WI38 (cell line): ENCODE results near the gene COL18A1.
"Not testable (repeated sequence)": the region's sequence is repeated elsewhere in the genome, so short reads cannot be mapped to it uniquely, and the experiment has no call there.

Experiments
- H3K4me3 ChIP-seq: 2 replicates; pipeline ENCODE4 v1.5.1; 2011; ENCODE audit warnings: low read depth, mild to moderate bottlenecking, control low read depth, low read length
- CTCF ChIP-seq: IDR thresholded peaks from 2 replicates; pipeline ENCODE4 v1.5.1; 2012; ENCODE audit warnings: low read depth, mild to moderate bottlenecking, control low read depth, low read length

The COL18A1 gene

GRCh38 chr21:45439901-45440461 is 35.0 kb downstream of the COL18A1 start:
- TF ChIP-seq CTCF = no peak
- no peak overlapping the region for H3K4me3 ChIP-seq

GRCh38 chr21:45440736-45441350 is 35.9 kb downstream of the COL18A1 start:
- no peak for TF ChIP-seq CTCF
- H3K4me3 ChIP-seq = no peak overlapping the region

GRCh38 chr21:45441431-45442255 is 36.7 kb downstream of the COL18A1 start:
- no peak for TF ChIP-seq CTCF
- no peak overlapping the region for H3K4me3 ChIP-seq

- no peak overlapping the region for H3K4me3 ChIP-seq
- no peak for TF ChIP-seq CTCF
These were observed 37.3 kb downstream of the COL18A1 start for GRCh38 chr21:45442276-45442675.

- not testable (repeated sequence) for H3K4me3 ChIP-seq
These were observed 38.0 kb downstream of the COL18A1 start for GRCh38 chr21:45442686-45443594.

GRCh38 chr21:45443595-45444181 is 38.7 kb downstream of the COL18A1 start:
- TF ChIP-seq CTCF = no peak
- H3K4me3 ChIP-seq = no peak overlapping the region

GRCh38 chr21:45444385-45444784 is 39.4 kb downstream of the COL18A1 start:
- H3K4me3 ChIP-seq = no peak overlapping the region

More at GRCh38 chr21:45444385-45444784, 39.4 kb downstream of the COL18A1 start:
- no peak for TF ChIP-seq CTCF
